Measurements from ENCODE around the gene SEPTIN7. TPM values are rescaled to one million over a fixed set of nuclear protein-coding genes. Genes with fewer than 3 reads are reported as not detected.
A peak's percentile ranks its signal among the peaks of the same experiment; 100 is the strongest.

Gene SEPTIN7
- total and polyA plus RNA-seq, 9 of the 15 experiments (the other 6 are each of a cell fraction or from before 2014, with no cell fraction given), result 95.0 to 268 (median 163) TPM

DNA sequence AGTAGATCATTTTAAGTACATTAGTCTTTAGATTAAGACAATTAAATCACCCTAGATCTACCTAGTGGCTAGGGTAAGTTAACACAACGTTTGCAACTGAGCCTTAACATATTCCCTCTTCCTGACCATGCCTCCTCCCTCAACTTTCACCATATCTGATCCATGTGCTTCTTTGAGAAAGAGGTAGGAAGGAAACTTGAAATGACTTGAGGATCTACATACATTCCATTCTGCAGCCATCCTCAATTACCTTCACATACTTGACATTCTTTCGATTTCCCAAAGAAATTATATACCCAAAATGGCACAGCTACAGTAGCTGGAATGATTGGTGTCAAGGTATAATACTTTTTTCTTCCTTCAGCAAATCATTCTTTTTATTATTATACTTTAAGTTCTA is 12.9 kb upstream of the SEPTIN7 start (continued):
- TF ChIP-seq, protein P1, sequence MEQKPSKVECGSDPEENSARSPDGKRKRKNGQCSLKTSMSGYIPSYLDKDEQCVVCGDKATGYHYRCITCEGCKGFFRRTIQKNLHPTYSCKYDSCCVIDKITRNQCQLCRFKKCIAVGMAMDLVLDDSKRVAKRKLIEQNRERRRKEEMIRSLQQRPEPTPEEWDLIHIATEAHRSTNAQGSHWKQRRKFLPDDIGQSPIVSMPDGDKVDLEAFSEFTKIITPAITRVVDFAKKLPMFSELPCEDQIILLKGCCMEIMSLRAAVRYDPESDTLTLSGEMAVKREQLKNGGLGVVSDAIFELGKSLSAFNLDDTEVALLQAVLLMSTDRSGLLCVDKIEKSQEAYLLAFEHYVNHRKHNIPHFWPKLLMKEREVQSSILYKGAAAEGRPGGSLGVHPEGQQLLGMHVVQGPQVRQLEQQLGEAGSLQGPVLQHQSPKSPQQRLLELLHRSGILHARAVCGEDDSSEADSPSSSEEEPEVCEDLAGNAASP (IDR thresholded peaks at IDR 0.05), result no peak
- no peak for TF ChIP-seq ZSCAN29 (IDR thresholded peaks at IDR 0.05)
- TF ChIP-seq SNIP1 (IDR thresholded peaks at IDR 0.05; ENCODE audit: low read depth), result no peak
- no peak for TF ChIP-seq ELF2 (CRISPR knock-in tag; IDR thresholded peaks at IDR 0.05)
- TF ChIP-seq NCOA6 (IDR thresholded peaks at IDR 0.05), result no peak
- TF ChIP-seq MAFK (IDR thresholded peaks at IDR 0.05; ENCODE audit: low read length), result no peak

DNA sequence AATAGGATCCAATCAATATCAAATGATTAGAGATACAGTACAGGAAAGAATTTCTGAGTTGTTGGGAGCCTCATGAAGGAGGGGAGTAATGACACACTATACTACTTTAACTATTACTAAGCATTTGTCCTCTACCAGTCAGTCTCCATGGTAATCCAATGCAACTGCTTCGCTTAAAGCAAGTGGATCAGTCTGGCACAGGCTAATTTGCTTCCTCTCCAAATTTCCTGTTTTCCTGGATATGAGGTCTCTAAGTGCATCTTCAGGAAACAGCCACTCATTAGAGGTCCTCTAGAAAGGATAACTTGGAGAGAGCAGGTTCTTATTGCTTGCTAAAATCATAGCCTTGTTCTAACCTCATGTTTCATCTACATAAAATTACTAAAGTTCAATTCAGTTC is 8.4 kb upstream of the SEPTIN7 start:
- intact Hi-C loops (cut with micrococcal nuclease) (no loop called here), in situ Hi-C loops (cut with MboI) (no loop called here)
- no peaks in the 10 kb centered on the region; the same call in 1 of the 2 replicates for H4K20me1 ChIP-seq (replicated peaks; ENCODE audit: control insufficient read depth, insufficient read depth, low read length)
- CTCF ChIA-PET (ENCODE audit: low intra/inter-chr PET ratio), result no interaction called here
- H3K4me3 ChIP-seq, result no peak overlapping the region
- no peak overlapping the region for H3K9ac ChIP-seq (ENCODE audit: insufficient read depth in 1 of 2, low read depth in 2 of 2, low read length in 2 of 2)
- BruUV-seq (replicated peaks), result no TSS peak
- no peaks in the 10 kb centered on the region for H3K4me1 ChIP-seq (replicated peaks in 1 of 2; ENCODE audit: control insufficient read depth in 2 of 2, insufficient read depth in 2 of 2, low read length in 2 of 2)
- no peak overlapping the region for H3K27ac ChIP-seq (ENCODE audit: extremely low read depth, low read depth, low read length)
- H3K36me3 ChIP-seq (ENCODE audit: control insufficient read depth, insufficient read depth, low read length), result no peaks in the 10 kb centered on the region
- no peaks in the 10 kb centered on the region for H3K79me2 ChIP-seq (ENCODE audit: control insufficient read depth, insufficient read depth, low read length)
- 6% methylated on average over 1 of the region's 1 CpG for WGBS (ENCODE audit: insufficient coverage, low coverage, missing lambda C conversion rate)
- no peak overlapping the region for H2AFZ ChIP-seq (ENCODE audit: low read depth, low read length)
- no peaks in the 10 kb centered on the region for H3K9me3 ChIP-seq (replicated peaks; ENCODE audit: control insufficient read depth, insufficient read depth, low read depth, low read length)
- POLR2A ChIA-PET, result no interaction called here
- DNase-seq (ENCODE audit: extremely low read depth in 1 of 4, low spot score in 3 of 4), result no peak
- no peak for ATAC-seq
- H3K9me1 ChIP-seq (ENCODE audit: control insufficient read depth, insufficient read depth, low read length), result no peaks in the 10 kb centered on the region
- peak; percentile 19 for FAIRE-seq
- H3K4me2 ChIP-seq (ENCODE audit: insufficient read depth, low read length), result no peak overlapping the region
- no peaks in the 10 kb centered on the region for H3K27me3 ChIP-seq (ENCODE audit: control insufficient read depth in 2 of 2, insufficient read depth in 2 of 2, low read length in 2 of 2)
- TF ChIP-seq HDAC2 (IDR thresholded peaks at IDR 0.05), result no peak
- TF ChIP-seq ZNF668 (CRISPR knock-in tag; IDR thresholded peaks at IDR 0.05), result no peak
- TF ChIP-seq, protein P2, sequence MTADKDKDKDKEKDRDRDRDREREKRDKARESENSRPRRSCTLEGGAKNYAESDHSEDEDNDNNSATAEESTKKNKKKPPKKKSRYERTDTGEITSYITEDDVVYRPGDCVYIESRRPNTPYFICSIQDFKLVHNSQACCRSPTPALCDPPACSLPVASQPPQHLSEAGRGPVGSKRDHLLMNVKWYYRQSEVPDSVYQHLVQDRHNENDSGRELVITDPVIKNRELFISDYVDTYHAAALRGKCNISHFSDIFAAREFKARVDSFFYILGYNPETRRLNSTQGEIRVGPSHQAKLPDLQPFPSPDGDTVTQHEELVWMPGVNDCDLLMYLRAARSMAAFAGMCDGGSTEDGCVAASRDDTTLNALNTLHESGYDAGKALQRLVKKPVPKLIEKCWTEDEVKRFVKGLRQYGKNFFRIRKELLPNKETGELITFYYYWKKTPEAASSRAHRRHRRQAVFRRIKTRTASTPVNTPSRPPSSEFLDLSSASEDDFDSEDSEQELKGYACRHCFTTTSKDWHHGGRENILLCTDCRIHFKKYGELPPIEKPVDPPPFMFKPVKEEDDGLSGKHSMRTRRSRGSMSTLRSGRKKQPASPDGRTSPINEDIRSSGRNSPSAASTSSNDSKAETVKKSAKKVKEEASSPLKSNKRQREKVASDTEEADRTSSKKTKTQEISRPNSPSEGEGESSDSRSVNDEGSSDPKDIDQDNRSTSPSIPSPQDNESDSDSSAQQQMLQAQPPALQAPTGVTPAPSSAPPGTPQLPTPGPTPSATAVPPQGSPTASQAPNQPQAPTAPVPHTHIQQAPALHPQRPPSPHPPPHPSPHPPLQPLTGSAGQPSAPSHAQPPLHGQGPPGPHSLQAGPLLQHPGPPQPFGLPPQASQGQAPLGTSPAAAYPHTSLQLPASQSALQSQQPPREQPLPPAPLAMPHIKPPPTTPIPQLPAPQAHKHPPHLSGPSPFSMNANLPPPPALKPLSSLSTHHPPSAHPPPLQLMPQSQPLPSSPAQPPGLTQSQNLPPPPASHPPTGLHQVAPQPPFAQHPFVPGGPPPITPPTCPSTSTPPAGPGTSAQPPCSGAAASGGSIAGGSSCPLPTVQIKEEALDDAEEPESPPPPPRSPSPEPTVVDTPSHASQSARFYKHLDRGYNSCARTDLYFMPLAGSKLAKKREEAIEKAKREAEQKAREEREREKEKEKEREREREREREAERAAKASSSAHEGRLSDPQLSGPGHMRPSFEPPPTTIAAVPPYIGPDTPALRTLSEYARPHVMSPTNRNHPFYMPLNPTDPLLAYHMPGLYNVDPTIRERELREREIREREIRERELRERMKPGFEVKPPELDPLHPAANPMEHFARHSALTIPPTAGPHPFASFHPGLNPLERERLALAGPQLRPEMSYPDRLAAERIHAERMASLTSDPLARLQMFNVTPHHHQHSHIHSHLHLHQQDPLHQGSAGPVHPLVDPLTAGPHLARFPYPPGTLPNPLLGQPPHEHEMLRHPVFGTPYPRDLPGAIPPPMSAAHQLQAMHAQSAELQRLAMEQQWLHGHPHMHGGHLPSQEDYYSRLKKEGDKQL (CRISPR knock-in tag; IDR thresholded peaks at IDR 0.05; ENCODE audit: borderline replicate concordance), result no peak
- TF ChIP-seq, protein P3, sequence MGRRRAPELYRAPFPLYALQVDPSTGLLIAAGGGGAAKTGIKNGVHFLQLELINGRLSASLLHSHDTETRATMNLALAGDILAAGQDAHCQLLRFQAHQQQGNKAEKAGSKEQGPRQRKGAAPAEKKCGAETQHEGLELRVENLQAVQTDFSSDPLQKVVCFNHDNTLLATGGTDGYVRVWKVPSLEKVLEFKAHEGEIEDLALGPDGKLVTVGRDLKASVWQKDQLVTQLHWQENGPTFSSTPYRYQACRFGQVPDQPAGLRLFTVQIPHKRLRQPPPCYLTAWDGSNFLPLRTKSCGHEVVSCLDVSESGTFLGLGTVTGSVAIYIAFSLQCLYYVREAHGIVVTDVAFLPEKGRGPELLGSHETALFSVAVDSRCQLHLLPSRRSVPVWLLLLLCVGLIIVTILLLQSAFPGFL (CRISPR knock-in tag; IDR thresholded peaks at IDR 0.05), result no peak
- TF ChIP-seq FOXA1 (IDR thresholded peaks at IDR 0.05; ENCODE audit: borderline replicate concordance), result no peak
- no peak for TF ChIP-seq CREB1 (IDR thresholded peaks at IDR 0.05)
- no peak for TF ChIP-seq CREB1 (CRISPR knock-in tag; IDR thresholded peaks at IDR 0.05)
- TF ChIP-seq JUNB (CRISPR knock-in tag; conservative IDR thresholded peaks at IDR 0.05), result no peak
- TF ChIP-seq DACH1 (IDR thresholded peaks at IDR 0.05; ENCODE audit: partially characterized antibody), result no peak
- no peak for TF ChIP-seq ETS2 (tag; IDR thresholded peaks at IDR 0.05; ENCODE audit: borderline replicate concordance, poor library complexity, severe bottlenecking)
- no peak for TF ChIP-seq HOXB6 (CRISPR knock-in tag; IDR thresholded peaks at IDR 0.05; ENCODE audit: borderline replicate concordance)

All from K562 (cell line).